Neural cell (in vitro differentiated cells): ENCODE results near the gene ENOX1.

Experiments used
- CTCF ChIP-seq: fragments of 450-650 bp; IDR thresholded peaks from 2 replicates; pipeline ENCODE4 v1.5.1; 2014; ENCODE audit warnings: antibody characterized with exemption, mild to moderate bottlenecking, moderate library complexity; ENCODE audit not compliant: poor library complexity, severe bottlenecking
- EP300 ChIP-seq: fragments of 450-650 bp; conservative IDR thresholded peaks from 2 replicates; pipeline ENCODE4 v1.6.1; 2014; ENCODE audit warnings: antibody characterized with exemption, mild to moderate bottlenecking, moderate library complexity; ENCODE audit not compliant: poor library complexity, severe bottlenecking
- EZH2 ChIP-seq: fragments of 200-600, 300-800 bp; shearing (Covaris generic), sonication (generic); IDR thresholded peaks from 2 replicates; pipeline ENCODE4 v1.6.1; 2014; ENCODE audit warnings: antibody characterized with exemption, low read length, borderline replicate concordance, mild to moderate bottlenecking; ENCODE audit not compliant: insufficient read depth, poor library complexity, severe bottlenecking
- POLR2AphosphoS5 ChIP-seq: IDR thresholded peaks from 2 replicates; pipeline ENCODE4 v1.6.1; 2012
- RAD21 ChIP-seq: fragments of 450-650 bp; conservative IDR thresholded peaks from 2 replicates; pipeline ENCODE4 v1.6.1; 2014; ENCODE audit warnings: antibody characterized with exemption, mild to moderate bottlenecking, moderate library complexity
- REST ChIP-seq: IDR thresholded peaks from 2 replicates; pipeline ENCODE4 v1.6.1; 2012; ENCODE audit warnings: borderline replicate concordance
- TAF1 ChIP-seq: IDR thresholded peaks from 2 replicates; pipeline ENCODE4 v1.6.1; 2012; ENCODE audit warnings: low read depth

- TF ChIP-seq REST (no peak), CTCF (no peak), EZH2 (no peak), RAD21 (no peak), EP300 (no peak), POLR2AphosphoS5 (no peak), TAF1 (no peak)
Measured at GRCh38 chr13:43697323-43697722, 89.4 kb downstream of the ENOX1 start.
